Astrocyte of the cerebellum (primary cell): ENCODE results near the gene PSAP.

Source experiments
- DNase-seq: peaks from one replicate; pipeline ENCODE4 v3.0.0-alpha.2; 2011; ENCODE audit warnings: low read depth
- H3K4me3 ChIP-seq: 2 replicates; pipeline ENCODE4 v1.5.1; 2011; ENCODE audit warnings: mild to moderate bottlenecking, low read depth, low read length, moderate library complexity
- CTCF ChIP-seq: IDR thresholded peaks from 2 replicates; pipeline ENCODE4 v1.5.1; 2012; ENCODE audit warnings: low read length, low read depth, moderate library complexity, mild to moderate bottlenecking; ENCODE audit errors: missing control alignments
- in situ Hi-C: cut with HindIII; loops from 2 replicates; pipeline ENCODE4 v1.10.0; 2017; ENCODE audit warnings: low sequenced_read_pairs

The PSAP gene

GRCh38 chr10:71814922-71815411, 36.1 kb downstream of the PSAP start:
- no peak for DNase-seq
- peak; percentile 2 for TF ChIP-seq CTCF

DNA sequence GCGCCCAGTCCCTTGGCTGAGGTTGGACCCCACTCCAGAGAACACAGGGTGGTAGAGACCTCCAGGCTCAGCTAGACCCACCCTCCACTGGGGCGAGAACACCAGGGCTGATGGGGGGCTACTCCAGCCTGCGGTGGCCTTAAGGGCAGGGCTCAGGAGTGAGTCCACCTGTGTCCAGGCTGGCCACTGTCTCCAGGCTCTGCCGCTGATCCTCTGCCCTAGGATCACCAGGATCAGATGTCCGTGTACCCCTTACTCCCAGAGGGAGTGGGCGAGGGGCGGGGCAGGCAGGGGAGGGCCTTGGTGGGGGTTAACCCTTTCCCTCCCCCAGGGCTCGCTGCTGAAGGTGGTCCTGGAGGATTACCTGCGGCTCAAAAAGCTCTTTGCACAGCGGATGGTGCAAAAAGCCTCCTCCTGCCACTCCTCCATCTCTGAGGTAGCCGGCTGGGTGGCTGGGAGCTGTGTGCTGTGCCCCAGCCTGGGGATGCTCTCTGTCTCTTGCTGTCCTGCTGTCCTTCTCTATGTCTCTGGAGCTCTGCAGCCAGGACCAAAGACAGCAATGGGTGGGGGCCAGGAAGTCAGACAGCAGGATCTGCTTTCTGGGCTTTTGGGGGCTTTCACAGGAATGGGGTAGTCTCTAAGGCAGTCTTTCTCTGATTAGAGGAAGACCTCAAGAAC, 38.0 kb downstream of the PSAP start:
- DNase-seq = no peak
- TF ChIP-seq CTCF = no peak
- H3K4me3 ChIP-seq = no peak overlapping the region
- in situ Hi-C loops = no loop called here

More at GRCh38 chr10:71814922-71815411, 36.1 kb downstream of the PSAP start:
- in situ Hi-C loops = no loop called here
- no peak overlapping the region for H3K4me3 ChIP-seq

DNA sequence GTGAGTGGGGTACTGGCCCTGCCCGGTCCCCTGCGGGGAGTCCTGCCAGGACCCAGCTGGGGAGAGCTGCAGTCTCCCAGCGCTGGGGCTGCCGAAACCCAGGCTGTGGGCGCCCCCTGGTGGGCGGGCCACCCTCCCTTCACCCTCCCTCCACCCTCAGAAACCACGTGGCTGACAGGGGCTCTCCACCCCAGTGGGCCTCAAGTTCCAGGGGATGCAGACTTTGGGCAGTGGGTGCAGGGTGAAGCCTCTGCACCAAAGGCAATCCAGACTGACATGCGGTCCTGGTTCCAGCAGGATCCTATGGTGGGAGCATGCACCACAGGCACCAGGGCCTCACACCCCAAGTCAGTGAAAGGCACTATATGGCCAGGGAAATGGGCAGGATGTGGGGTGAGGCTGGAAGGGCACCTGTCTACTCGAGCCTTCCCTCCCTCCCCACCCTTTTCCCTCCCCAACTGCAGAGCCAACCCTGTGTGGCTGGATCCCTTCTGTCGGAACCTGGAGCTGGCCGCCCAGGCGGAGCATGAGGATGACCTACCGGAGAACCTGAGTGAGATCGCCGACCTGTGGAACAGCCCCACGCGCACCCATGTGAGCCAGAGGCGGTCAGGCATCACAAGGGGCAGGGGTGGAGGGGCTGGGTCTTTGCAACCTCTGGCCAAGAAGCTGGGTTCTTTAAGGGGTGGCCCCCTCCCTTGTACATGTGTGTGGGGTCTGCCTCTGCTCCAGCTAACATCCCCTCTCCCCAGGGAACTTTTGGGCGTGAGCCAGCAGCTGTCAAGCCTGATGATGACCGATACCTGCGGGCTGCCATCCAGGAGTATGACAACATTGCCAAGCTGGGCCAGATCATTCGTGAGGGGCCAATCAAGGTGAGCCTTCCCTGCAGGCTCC, 38.8 kb downstream of the PSAP start:
- DNase-seq = no peak
- H3K4me3 ChIP-seq = no peak overlapping the region
- in situ Hi-C loops = no loop called here
- TF ChIP-seq CTCF = peak; percentile 61

- TF ChIP-seq CTCF = no peak
- H3K4me3 ChIP-seq = no peak overlapping the region
- in situ Hi-C loops = no loop called here
- no peak for DNase-seq
Measured at GRCh38 chr10:71811351-71811750, 39.7 kb downstream of the PSAP start.

GRCh38 chr10:71810048-71810750, 40.9 kb downstream of the PSAP start:
- no peak overlapping the region for H3K4me3 ChIP-seq
- in situ Hi-C loops = no loop called here
- TF ChIP-seq CTCF = no peak
- DNase-seq = no peak

DNA sequence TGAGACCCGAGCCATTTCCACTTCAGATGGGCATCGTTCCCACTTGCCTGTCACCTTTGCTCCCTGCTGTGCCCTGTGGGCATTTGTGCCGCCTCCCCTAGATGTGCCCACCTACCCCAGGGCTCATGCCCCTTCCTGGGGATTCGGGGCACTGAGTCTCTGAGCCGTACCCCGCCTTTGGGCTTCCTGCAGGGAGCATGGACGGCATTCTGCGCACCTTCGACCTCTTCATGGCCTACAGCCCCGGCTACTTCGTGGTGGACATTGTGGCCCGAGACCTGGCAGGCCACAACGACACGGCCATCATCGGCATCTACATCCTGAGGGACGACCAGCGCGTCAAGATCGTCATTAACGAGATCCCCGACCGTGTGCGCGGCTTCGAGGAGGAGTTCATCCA, 41.4 kb downstream of the PSAP start:
- in situ Hi-C loops = no loop called here
- H3K4me3 ChIP-seq = no peak overlapping the region
- no peak for TF ChIP-seq CTCF
- no peak for DNase-seq
